HL-60 (cell line): ENCODE data around the gene FILIP1L.
A peak's percentile ranks its signal among the peaks of the same experiment; 100 is the strongest.

Source experiments
- DNase-seq, 2 experiments: peaks; one replicate each; pipeline ENCODE4 v3.0.0-alpha.2; 2010 to 2020; ENCODE audit warnings: low read depth in 1 of 2, low spot score in 1 of 2
- H3K27ac ChIP-seq: fragments of 250-450 bp; sonication (Bioruptor Pico); replicated peaks from 2 replicates; pipeline ENCODE4 v1.5.1; 2020; ENCODE audit warnings: mild to moderate bottlenecking, moderate library complexity
- H3K27me3 ChIP-seq: fragments of 250-450 bp; sonication (Bioruptor Pico); 2 replicates; pipeline ENCODE4 v1.5.1; 2021; ENCODE audit warnings: mild to moderate bottlenecking, moderate library complexity; ENCODE audit not compliant: insufficient read depth, poor library complexity, severe bottlenecking
- H3K4me3 ChIP-seq: replicated peaks from 2 replicates; pipeline ENCODE4 v1.5.1; 2011; ENCODE audit warnings: mild to moderate bottlenecking, control low read depth, low read length; ENCODE audit not compliant: insufficient read depth
- CTCF ChIP-seq: IDR thresholded peaks from one replicate; pipeline ENCODE4 v1.5.1; 2011; ENCODE audit warnings: low read length, control low read depth, inconsistent platforms; ENCODE audit not compliant: insufficient read depth
- GABPA ChIP-seq: IDR thresholded peaks from 2 replicates; pipeline ENCODE4 v1.6.1; 2012; ENCODE audit warnings: low read depth
- POLR2AphosphoS5 ChIP-seq: IDR thresholded peaks from 2 replicates; pipeline ENCODE4 v1.6.1; 2012; ENCODE audit warnings: low read depth
- REST ChIP-seq: IDR thresholded peaks from 2 replicates; pipeline ENCODE4 v1.6.1; 2012; ENCODE audit warnings: low read depth; ENCODE audit not compliant: insufficient replicate concordance
- SPI1 ChIP-seq: IDR thresholded peaks from 2 replicates; pipeline ENCODE4 v1.6.1; 2012; ENCODE audit warnings: low read depth, mild to moderate bottlenecking, borderline replicate concordance

Gene FILIP1L

GRCh38 chr3:100117093-100117492, 2.8 kb upstream of the FILIP1L start:
- DNase-seq, result no peak
- TF ChIP-seq REST (no peak), SPI1 (peak; percentile 68)
- Histone ChIP-seq H3K4me3 (no peak overlapping the region), H3K27ac (0 out of 2 replicates have a peak overlapping the region, but pooled peaks have one; percentile 13), H3K27me3 (no peaks in the 10 kb centered on the region)

- no peaks in the 10 kb centered on the region for H3K27me3 ChIP-seq
- H3K4me3 ChIP-seq, result no peak overlapping the region
- peak; percentile 40 to 43 for DNase-seq
- peak overlapping the region; percentile 40 for H3K27ac ChIP-seq
- no peak for TF ChIP-seq GABPA
- TF ChIP-seq POLR2AphosphoS5, result no peak
- no peak for TF ChIP-seq SPI1
- no peak for TF ChIP-seq CTCF
- TF ChIP-seq REST, result no peak
These were observed 433 bp downstream of the FILIP1L start for GRCh38 chr3:100113723-100114412.

DNA sequence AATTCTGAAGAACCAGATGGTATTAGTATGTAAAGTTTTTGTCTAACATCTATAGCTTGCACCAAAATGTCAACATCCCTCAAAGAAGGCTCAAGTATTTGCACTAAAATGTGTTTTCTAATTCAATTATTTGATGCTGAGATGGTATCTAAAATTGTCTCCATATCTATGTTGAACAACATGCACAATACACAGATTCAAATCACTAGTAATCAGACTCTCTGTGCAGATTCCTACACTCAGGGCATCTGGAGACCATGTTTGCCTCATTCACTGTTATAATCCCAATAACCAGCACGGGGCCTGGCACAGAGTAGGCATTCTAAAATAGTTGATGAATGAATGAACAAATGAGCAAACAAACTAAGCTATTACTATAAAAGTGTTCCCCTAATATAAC, 2.6 kb downstream of the FILIP1L start:
- TF ChIP-seq GABPA (no peak), POLR2AphosphoS5 (no peak), SPI1 (no peak), CTCF (no peak), REST (no peak)
- no peak overlapping the region for H3K4me3 ChIP-seq
- H3K27me3 ChIP-seq, result no peaks in the 10 kb centered on the region
- DNase-seq, result no peak
- H3K27ac ChIP-seq, result no peak overlapping the region
